ENCODE results near the gene SH3PXD2A. TPM values are rescaled to one million over a fixed set of nuclear protein-coding genes. Genes with fewer than 3 reads are reported as not detected.

Gene SH3PXD2A
- total and polyA plus RNA-seq, 2 of the 4 experiments (the other 2 are of a cell fraction) = 6.3 to 23.0 TPM

GRCh38 chr10:103772096-103772845 lies 83.1 kb downstream of the SH3PXD2A start (continued):
- no peak for TF ChIP-seq CTCF (conservative IDR thresholded peaks at IDR 0.05; ENCODE audit: low read depth, low read length)

GRCh38 chr10:103770139-103770538 lies 85.2 kb downstream of the SH3PXD2A start:
- Histone ChIP-seq H2BK15ac (ENCODE audit: low read depth, low read length) (no peak overlapping the region; the same call in 2 of the 3 replicates), H3K27me3 (ENCODE audit: control insufficient read depth, insufficient read depth, low read length) (no peaks in the 10 kb centered on the region), H3K18ac (ENCODE audit: low read depth, low read length) (no peak overlapping the region), H3K23ac (ENCODE audit: low read depth, low read length) (no peak overlapping the region; the same call in 1 of the 2 replicates), H3K9me3 (ENCODE audit: control insufficient read depth, insufficient read depth, low read length) (no peaks in the 10 kb centered on the region), H2AK5ac (ENCODE audit: low read depth, low read length) (peak overlapping the region; percentile 51; the same call in 1 of the 2 replicates), H4K5ac (ENCODE audit: low read depth, low read length) (no peak overlapping the region), H4K20me1 (ENCODE audit: insufficient read depth, low read length) (peaks cover 4% of the 10 kb centered on the region; the same call in 1 of the 2 replicates), H3K4me2 (ENCODE audit: low read depth, low read length) (no peak overlapping the region), H2BK20ac (ENCODE audit: low read depth, low read length) (no peak overlapping the region), H3K4me3 (ENCODE audit: insufficient read depth, low read depth, low read length) (no peak overlapping the region), H3K9ac (ENCODE audit: low read depth, low read length) (no peak overlapping the region), H2BK5ac (ENCODE audit: low read depth, low read length, poor library complexity, severe bottlenecking) (no peak overlapping the region), H3K56ac (ENCODE audit: extremely low read depth, insufficient read depth, low read length) (no peak overlapping the region), H3K4me1 (ENCODE audit: control insufficient read depth, insufficient read depth, low read length) (peaks cover 13% of the 10 kb centered on the region), H3K14ac (replicated peaks; ENCODE audit: low read depth, low read length) (no peak overlapping the region), H4K91ac (ENCODE audit: insufficient read depth, low read depth, low read length) (no peak overlapping the region; the same call in 1 of the 2 replicates), H3K4ac (ENCODE audit: low read depth, low read length) (peak overlapping the region; percentile 49; the same call in 1 of the 2 replicates), H3K79me1 (ENCODE audit: low read depth in 1 of 2, low read length in 2 of 2) (peaks cover 3 to 38% of the 10 kb centered on the region in 2 experiments; a peak in 2 of 4 replicates), H4K8ac (ENCODE audit: low read depth in 2 of 2, low read length in 2 of 2) (no peak overlapping the region), H2AK9ac (replicated peaks; ENCODE audit: low read depth, low read length, poor library complexity) (no peak overlapping the region), H2AFZ (replicated peaks; ENCODE audit: low read length, poor library complexity) (no peak overlapping the region), H2BK120ac (ENCODE audit: low read depth, low read length) (peak overlapping the region; percentile 18; the same call in 1 of the 2 replicates), H3K9me1 (ENCODE audit: insufficient read depth, low read length) (peaks cover 20% of the 10 kb centered on the region), H3K27ac (ENCODE audit: insufficient read depth, low read length) (no peak overlapping the region), H3K36me3 (ENCODE audit: control insufficient read depth, insufficient read depth, low read length) (no peaks in the 10 kb centered on the region)
- ATAC-seq (ENCODE audit: low read depth) (no peak), DNase-seq (no peak)
- POLR2A ChIA-PET (ENCODE audit: unreplicated experiment) = no interaction called here
- CTCF ChIA-PET = no interaction called here
- BruUV-seq (replicated peaks) = no TSS peak
- in situ Hi-C loops (cut with MboI; ENCODE audit: low sequenced_read_pairs) = no loop called here
- intact Hi-C loops (cut with micrococcal nuclease) = loop anchor here (5.0 kb wide), 1 partner anchor 82 kb away; no protein-coding TSS in a partner anchor
- dilution Hi-C loops (cut with HindIII; ENCODE audit: low sequenced_read_pairs, unreplicated experiment) = no loop called here
- 92% methylated on average over 2 of the region's 2 CpGs; no CpG with 5 or more reads in 1 of the 2 experiments for WGBS, 2 experiments (ENCODE audit: extremely low coverage in 2 of 2, insufficient read length in 1 of 2)
- TF ChIP-seq USF2 (IDR thresholded peaks at IDR 0.05; ENCODE audit: low read depth, low read length) (no peak), MAZ (IDR thresholded peaks at IDR 0.05; ENCODE audit: borderline replicate concordance, low read depth, low read length) (no peak), POLR2A (IDR thresholded peaks at IDR 0.05; ENCODE audit: low read depth, low read length) (no peak), MXI1 (IDR thresholded peaks at IDR 0.05; ENCODE audit: borderline replicate concordance, low read depth, low read length) (no peak), CTCF (conservative IDR thresholded peaks at IDR 0.05; ENCODE audit: low read depth, low read length) (no peak), CEBPB (IDR thresholded peaks at IDR 0.05; ENCODE audit: low read depth, low read length) (no peak), ELK1 (IDR thresholded peaks at IDR 0.05; ENCODE audit: borderline replicate concordance, low read depth, low read length) (no peak), CHD1 (IDR thresholded peaks at IDR 0.05; ENCODE audit: low read depth, low read length) (no peak)
